HG03354 (cell line): ENCODE results near the gene DOK6.
A peak's percentile ranks its signal among the peaks of the same experiment; 100 is the strongest.
"Not testable (repeated sequence)": the region's sequence is repeated elsewhere in the genome, so short reads cannot be mapped to it uniquely, and the experiment has no call there.

Experiments used
- ATAC-seq: cut with Tn5 transposase; IDR thresholded peaks from one replicate; pipeline ENCODE4 v1.9.1; 2021; ENCODE audit warnings: mild to moderate bottlenecking; ENCODE audit not compliant: unreplicated experiment, poor library complexity, severe bottlenecking

Gene DOK6

GRCh38 chr18:69662090-69662489 is 261.4 kb downstream of the DOK6 start:
- not testable (repeated sequence) for ATAC-seq

- ATAC-seq = no peak
Observed at GRCh38 chr18:69664399-69664798, 263.7 kb downstream of the DOK6 start.

- no peak for ATAC-seq
Observed at GRCh38 chr18:69674292-69674877, 273.7 kb downstream of the DOK6 start.

GRCh38 chr18:69674966-69675365 is 274.3 kb downstream of the DOK6 start:
- no peak for ATAC-seq

- ATAC-seq = no peak
Observed at GRCh38 chr18:69677595-69677994, 276.9 kb downstream of the DOK6 start.

- ATAC-seq = no peak
Observed at GRCh38 chr18:69680123-69680522, 279.4 kb downstream of the DOK6 start.

- no peak for ATAC-seq
Observed at GRCh38 chr18:69683176-69683575, 282.5 kb downstream of the DOK6 start.

- no peak for ATAC-seq
Observed at GRCh38 chr18:69684789-69685188, 284.1 kb downstream of the DOK6 start.

GRCh38 chr18:69686861-69687260 is 286.2 kb downstream of the DOK6 start:
- ATAC-seq = no peak

GRCh38 chr18:69689121-69689759 is 288.6 kb downstream of the DOK6 start:
- ATAC-seq = no peak

- ATAC-seq = peak; percentile 60
Observed at GRCh38 chr18:69691008-69691760, 290.5 kb downstream of the DOK6 start.

- ATAC-seq = no peak
Observed at GRCh38 chr18:69697069-69697468, 296.4 kb downstream of the DOK6 start.

GRCh38 chr18:69697689-69698088 is 297.0 kb downstream of the DOK6 start:
- no peak for ATAC-seq

- no peak for ATAC-seq
Observed at GRCh38 chr18:69701305-69701704, 300.6 kb downstream of the DOK6 start.

GRCh38 chr18:69703461-69703860 is 302.8 kb downstream of the DOK6 start:
- ATAC-seq = no peak

- ATAC-seq = no peak
Observed at GRCh38 chr18:69705987-69706386, 305.3 kb downstream of the DOK6 start.

- no peak for ATAC-seq
Observed at GRCh38 chr18:69708844-69709243, 308.2 kb downstream of the DOK6 start.

GRCh38 chr18:69715191-69715795 is 314.6 kb downstream of the DOK6 start:
- no peak for ATAC-seq

GRCh38 chr18:69717586-69717985 is 316.9 kb downstream of the DOK6 start:
- ATAC-seq = no peak

- no peak for ATAC-seq
Observed at GRCh38 chr18:69718912-69719547, 318.3 kb downstream of the DOK6 start.
